Subcutaneous abdominal adipose tissue (tissue), 5 donors: ENCODE measurements around the gene KRT72.

ENCODE experiments used
- H3K27ac ChIP-seq: one replicate; pipeline ENCODE4 v1.7.0; 2013; ENCODE audit warnings: low read depth, mild to moderate bottlenecking, inconsistent platforms, low read length, moderate library complexity
- H3K27me3 ChIP-seq, 5 donors: one replicate each; pipeline ENCODE4 v1.7.0; 2013; ENCODE audit warnings: low read length in 5 of 5, inconsistent platforms in 1 of 5; ENCODE audit not compliant: control insufficient read depth in 5 of 5, insufficient read depth in 4 of 5
- H3K36me3 ChIP-seq, 5 donors: one replicate each; pipeline ENCODE4 v1.7.0; 2013; ENCODE audit warnings: low read length in 5 of 5; ENCODE audit not compliant: control insufficient read depth in 5 of 5, insufficient read depth in 5 of 5
- H3K4me1 ChIP-seq, 5 donors: one replicate each; pipeline ENCODE4 v1.7.0; 2013; ENCODE audit warnings: low read length in 5 of 5, mild to moderate bottlenecking in 3 of 5, moderate library complexity in 1 of 5; ENCODE audit not compliant: control insufficient read depth in 5 of 5, insufficient read depth in 5 of 5
- H3K4me3 ChIP-seq, 5 donors: one replicate each; pipeline ENCODE4 v1.7.0; 2013; ENCODE audit warnings: low read length in 5 of 5, low read depth in 1 of 5
- H3K9ac ChIP-seq, 5 donors: one replicate each; pipeline ENCODE4 v1.7.0; 2013; ENCODE audit warnings: low read length in 5 of 5, mild to moderate bottlenecking in 4 of 5, moderate library complexity in 3 of 5
- H3K9me3 ChIP-seq, 5 donors: one replicate each; pipeline ENCODE4 v1.7.0; 2013; ENCODE audit warnings: low read length in 5 of 5; ENCODE audit not compliant: control insufficient read depth in 5 of 5
- donor health status: healthy.
- donor health status: healthy.
- donor health status: healthy.
- donor health status: healthy.
- donor health status: healthy.

KRT72 gene

GRCh38 chr12:52582971-52583456, 18.2 kb downstream of the KRT72 start:
- Histone ChIP-seq H3K9me3 (no peaks in the 10 kb centered on the region), H3K27ac (no peak overlapping the region), H3K4me3 (no peak overlapping the region), H3K9ac (no peak overlapping the region), H3K36me3 (no peaks in the 10 kb centered on the region), H3K4me1 (peaks cover 0 to 4% (median 0%) of the 10 kb centered on the region in 5 donors), H3K27me3 (peaks cover 0 to 6% (median 0%) of the 10 kb centered on the region in 5 donors)

GRCh38 chr12:52582486-52582885, 18.8 kb downstream of the KRT72 start:
- Histone ChIP-seq H3K9ac (no peak overlapping the region), H3K4me3 (no peak overlapping the region), H3K27ac (no peak overlapping the region), H3K9me3 (no peaks in the 10 kb centered on the region), H3K4me1 (peaks cover 0 to 4% (median 0%) of the 10 kb centered on the region in 5 donors), H3K27me3 (peaks cover 0 to 6% (median 0%) of the 10 kb centered on the region in 5 donors), H3K36me3 (no peaks in the 10 kb centered on the region)

GRCh38 chr12:52581481-52581880, 19.8 kb downstream of the KRT72 start:
- Histone ChIP-seq H3K9me3 (no peaks in the 10 kb centered on the region), H3K27me3 (peaks cover 0 to 6% (median 0%) of the 10 kb centered on the region in 5 donors), H3K4me1 (peaks cover 0 to 4% (median 0%) of the 10 kb centered on the region in 5 donors), H3K9ac (no peak overlapping the region), H3K27ac (no peak overlapping the region), H3K4me3 (no peak overlapping the region), H3K36me3 (no peaks in the 10 kb centered on the region)

GRCh38 chr12:52581066-52581465, 20.2 kb downstream of the KRT72 start:
- H3K4me1 ChIP-seq, result peaks cover 0 to 4% (median 0%) of the 10 kb centered on the region in 5 donors
- H3K9me3 ChIP-seq, result no peaks in the 10 kb centered on the region
- H3K27me3 ChIP-seq, result peaks cover 0 to 6% (median 0%) of the 10 kb centered on the region in 5 donors
- no peaks in the 10 kb centered on the region for H3K36me3 ChIP-seq
- H3K27ac ChIP-seq, result no peak overlapping the region
- no peak overlapping the region for H3K9ac ChIP-seq
- no peak overlapping the region for H3K4me3 ChIP-seq

GRCh38 chr12:52580496-52580895, 20.8 kb downstream of the KRT72 start:
- Histone ChIP-seq H3K9ac (no peak overlapping the region), H3K27ac (no peak overlapping the region), H3K27me3 (peaks cover 0 to 6% (median 0%) of the 10 kb centered on the region in 5 donors), H3K4me3 (no peak overlapping the region), H3K4me1 (peaks cover 0 to 4% (median 0%) of the 10 kb centered on the region in 5 donors), H3K36me3 (no peaks in the 10 kb centered on the region), H3K9me3 (no peaks in the 10 kb centered on the region)

- Histone ChIP-seq H3K36me3 (no peaks in the 10 kb centered on the region), H3K4me3 (no peak overlapping the region), H3K9ac (no peak overlapping the region), H3K4me1 (peaks cover 0 to 4% (median 0%) of the 10 kb centered on the region in 5 donors), H3K9me3 (no peaks in the 10 kb centered on the region), H3K27ac (no peak overlapping the region), H3K27me3 (peaks cover 0 to 6% (median 0%) of the 10 kb centered on the region in 5 donors)
These were observed 21.5 kb downstream of the KRT72 start for GRCh38 chr12:52579468-52580465.

- Histone ChIP-seq H3K4me1 (peaks cover 0 to 4% (median 0%) of the 10 kb centered on the region in 5 donors), H3K36me3 (no peaks in the 10 kb centered on the region), H3K27ac (no peak overlapping the region), H3K9me3 (no peaks in the 10 kb centered on the region), H3K27me3 (peaks cover 0 to 6% (median 0%) of the 10 kb centered on the region in 5 donors), H3K9ac (no peak overlapping the region), H3K4me3 (no peak overlapping the region)
These were observed 22.8 kb downstream of the KRT72 start for GRCh38 chr12:52578469-52578868.

- H3K27ac ChIP-seq, result no peak overlapping the region
- H3K9me3 ChIP-seq, result no peaks in the 10 kb centered on the region
- H3K36me3 ChIP-seq, result no peaks in the 10 kb centered on the region
- no peak overlapping the region for H3K4me3 ChIP-seq
- H3K9ac ChIP-seq, result no peak overlapping the region
- H3K4me1 ChIP-seq, result peaks cover 0 to 4% (median 0%) of the 10 kb centered on the region in 5 donors
- peaks cover 0 to 6% (median 0%) of the 10 kb centered on the region in 5 donors for H3K27me3 ChIP-seq
These were observed 23.9 kb downstream of the KRT72 start for GRCh38 chr12:52577316-52577715.

- H3K4me1 ChIP-seq, result peaks cover 0 to 4% (median 0%) of the 10 kb centered on the region in 5 donors
These were observed 25.3 kb downstream of the KRT72 start for GRCh38 chr12:52575948-52576347.

GRCh38 chr12:52575256-52575655, 26.0 kb downstream of the KRT72 start:
- Histone ChIP-seq H3K4me1 (peaks cover 0 to 4% (median 0%) of the 10 kb centered on the region in 5 donors), H3K27ac (no peak overlapping the region), H3K4me3 (no peak overlapping the region), H3K36me3 (no peaks in the 10 kb centered on the region), H3K27me3 (peaks cover 0 to 7% (median 0%) of the 10 kb centered on the region in 5 donors), H3K9ac (no peak overlapping the region), H3K9me3 (no peaks in the 10 kb centered on the region)

More at GRCh38 chr12:52575948-52576347, 25.3 kb downstream of the KRT72 start:
- H3K27me3 ChIP-seq, result peaks cover 0 to 5% (median 0%) of the 10 kb centered on the region in 5 donors
- H3K27ac ChIP-seq, result no peak overlapping the region
- H3K9ac ChIP-seq, result no peak overlapping the region
- no peaks in the 10 kb centered on the region for H3K9me3 ChIP-seq
- H3K4me3 ChIP-seq, result peak overlapping the region in 1 of 5 donors; percentile 10
- H3K36me3 ChIP-seq, result no peaks in the 10 kb centered on the region
